GM12873 (cell line): Measurements from ENCODE around the gene NEO1.

ENCODE experiments used
- TF ChIP-seq, protein P1 (sequence below): IDR thresholded peaks from 2 replicates; pipeline ENCODE4 v1.5.1; 2012; ENCODE audit warnings: low read depth, mild to moderate bottlenecking, moderate library complexity, low read length, control low read depth; ENCODE audit not compliant: insufficient read depth; ENCODE audit errors: missing control alignments

Gene NEO1

DNA sequence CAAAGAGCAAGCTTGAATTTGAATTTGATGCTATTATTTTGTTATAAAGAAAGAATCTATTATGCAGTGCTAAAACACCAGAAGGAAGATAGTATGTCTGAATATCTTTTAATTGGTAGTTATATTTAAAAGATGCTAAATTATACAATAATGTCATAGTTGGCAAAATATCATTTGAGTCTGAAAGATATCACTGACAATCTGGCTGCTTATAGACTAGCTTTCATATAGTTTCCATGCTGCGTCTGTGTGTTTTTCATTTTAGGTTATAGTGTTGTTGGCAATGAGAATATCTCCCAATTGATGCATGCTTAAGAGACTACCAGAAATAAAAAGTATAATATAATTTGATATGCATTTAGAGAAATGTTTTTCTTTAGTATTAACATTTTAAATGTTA, 142.9 kb downstream of the NEO1 start:
- TF ChIP-seq, protein P1, sequence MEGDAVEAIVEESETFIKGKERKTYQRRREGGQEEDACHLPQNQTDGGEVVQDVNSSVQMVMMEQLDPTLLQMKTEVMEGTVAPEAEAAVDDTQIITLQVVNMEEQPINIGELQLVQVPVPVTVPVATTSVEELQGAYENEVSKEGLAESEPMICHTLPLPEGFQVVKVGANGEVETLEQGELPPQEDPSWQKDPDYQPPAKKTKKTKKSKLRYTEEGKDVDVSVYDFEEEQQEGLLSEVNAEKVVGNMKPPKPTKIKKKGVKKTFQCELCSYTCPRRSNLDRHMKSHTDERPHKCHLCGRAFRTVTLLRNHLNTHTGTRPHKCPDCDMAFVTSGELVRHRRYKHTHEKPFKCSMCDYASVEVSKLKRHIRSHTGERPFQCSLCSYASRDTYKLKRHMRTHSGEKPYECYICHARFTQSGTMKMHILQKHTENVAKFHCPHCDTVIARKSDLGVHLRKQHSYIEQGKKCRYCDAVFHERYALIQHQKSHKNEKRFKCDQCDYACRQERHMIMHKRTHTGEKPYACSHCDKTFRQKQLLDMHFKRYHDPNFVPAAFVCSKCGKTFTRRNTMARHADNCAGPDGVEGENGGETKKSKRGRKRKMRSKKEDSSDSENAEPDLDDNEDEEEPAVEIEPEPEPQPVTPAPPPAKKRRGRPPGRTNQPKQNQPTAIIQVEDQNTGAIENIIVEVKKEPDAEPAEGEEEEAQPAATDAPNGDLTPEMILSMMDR = no peak

DNA sequence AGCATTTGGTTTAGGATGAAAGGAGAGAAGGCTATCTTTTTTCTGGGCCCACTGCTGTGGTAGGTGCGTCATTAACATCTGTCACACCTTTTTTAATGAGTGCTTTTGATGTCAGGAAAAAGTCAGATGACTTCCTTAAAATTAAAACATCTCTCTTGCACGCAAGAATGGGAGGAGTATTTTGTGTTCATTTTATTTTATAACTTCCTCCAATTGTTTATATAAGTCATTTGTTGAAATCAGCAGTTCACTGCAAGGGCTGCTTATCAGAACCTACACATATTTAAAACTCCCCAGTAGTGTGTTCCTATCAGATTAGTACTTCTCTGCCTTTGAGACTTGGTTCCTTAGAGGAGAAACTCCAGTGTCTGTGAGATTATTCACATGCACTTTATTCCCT, 143.8 kb downstream of the NEO1 start:
- TF ChIP-seq, protein P1 = no peak

DNA sequence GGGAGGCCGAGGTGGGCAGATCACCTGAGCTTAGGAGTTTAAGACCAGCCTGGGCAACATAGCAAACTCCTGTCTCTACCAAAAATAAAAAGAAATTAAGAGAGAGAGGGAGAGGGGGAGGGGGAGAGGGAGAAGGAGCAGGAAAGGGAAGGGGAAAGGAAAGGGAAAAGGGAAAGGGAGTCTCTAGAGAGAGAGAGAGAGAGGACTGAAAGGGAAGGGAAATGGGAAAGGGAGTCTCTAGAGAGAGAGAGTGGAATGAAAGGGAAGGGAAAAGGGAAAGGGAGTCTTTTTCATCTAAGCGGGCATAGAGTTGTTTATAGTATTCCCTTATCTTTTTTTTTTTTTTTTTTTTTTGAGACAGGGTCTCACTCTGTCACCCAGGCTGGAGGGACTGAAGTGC, 148.1 kb downstream of the NEO1 start:
- TF ChIP-seq, protein P1 = no peak

DNA sequence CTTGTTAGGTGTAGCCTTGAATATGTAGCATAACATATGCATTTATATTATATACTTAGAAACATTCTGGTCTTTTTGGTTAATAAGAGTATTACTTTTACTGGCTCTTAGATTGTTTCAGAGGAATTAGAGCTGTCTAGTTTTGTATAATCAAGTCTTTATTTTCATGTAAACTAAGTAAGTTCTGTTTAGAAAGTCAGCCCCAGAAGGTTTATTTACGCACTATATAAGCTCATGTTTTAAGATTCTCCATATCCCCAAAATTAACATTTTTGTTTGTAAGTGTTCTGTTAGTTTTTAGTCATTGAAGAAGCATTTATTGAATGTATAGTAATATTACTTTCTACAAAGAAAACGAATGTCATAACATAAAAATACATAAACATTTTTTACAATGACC, 158.4 kb downstream of the NEO1 start:
- TF ChIP-seq, protein P1 = no peak

DNA sequence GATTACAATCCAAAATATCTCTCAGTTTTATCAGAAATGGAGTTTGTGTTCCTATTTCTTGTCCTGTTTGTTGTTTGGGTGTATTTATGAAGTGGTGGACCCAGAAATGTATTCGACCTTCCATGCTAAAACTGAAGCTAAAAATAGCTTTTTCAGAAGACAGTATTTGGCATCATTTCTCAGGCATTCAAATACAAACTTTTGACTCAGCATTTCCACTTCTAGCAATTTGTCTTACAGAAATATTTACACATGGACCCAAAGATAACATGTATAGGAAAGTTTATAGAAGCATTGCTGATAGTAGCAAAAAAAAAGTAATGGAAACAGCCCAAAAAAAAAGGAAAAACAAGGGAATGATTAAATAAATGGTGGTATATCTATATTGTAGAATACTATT, 160.2 kb downstream of the NEO1 start:
- TF ChIP-seq, protein P1 = no peak

DNA sequence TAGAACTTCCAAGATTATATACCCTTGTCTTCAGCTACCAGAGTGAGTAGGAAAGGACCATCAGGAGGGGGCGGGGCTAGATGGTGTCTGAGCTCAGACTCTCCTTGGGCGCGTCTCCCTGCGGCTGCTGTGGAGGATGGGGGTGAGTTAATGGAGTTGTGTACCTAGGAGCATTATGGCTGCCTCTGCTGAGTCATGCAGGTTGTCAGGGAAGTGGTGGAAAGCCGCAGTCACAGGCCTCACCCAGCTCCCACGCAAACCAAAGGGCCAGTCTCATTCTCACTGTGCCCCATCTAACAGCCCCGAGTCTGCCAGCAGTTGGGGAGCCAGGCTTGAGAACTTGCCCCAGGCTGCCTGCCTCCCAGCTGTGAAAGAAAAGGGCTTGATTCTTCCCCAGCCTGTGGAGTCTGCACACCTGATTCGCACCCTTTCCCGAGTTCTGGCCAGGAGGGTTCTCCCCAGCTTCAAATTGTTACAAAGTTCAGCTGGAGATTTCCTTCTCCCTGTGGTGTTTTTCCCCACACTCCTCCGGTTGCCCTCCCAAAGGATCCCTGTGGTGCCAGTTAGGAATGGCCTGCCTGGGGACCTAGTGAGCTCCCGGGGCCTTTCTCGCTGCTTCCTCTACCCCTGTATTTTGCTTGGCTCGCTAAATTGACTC, 173.2 kb downstream of the NEO1 start:
- TF ChIP-seq, protein P1 = no peak

DNA sequence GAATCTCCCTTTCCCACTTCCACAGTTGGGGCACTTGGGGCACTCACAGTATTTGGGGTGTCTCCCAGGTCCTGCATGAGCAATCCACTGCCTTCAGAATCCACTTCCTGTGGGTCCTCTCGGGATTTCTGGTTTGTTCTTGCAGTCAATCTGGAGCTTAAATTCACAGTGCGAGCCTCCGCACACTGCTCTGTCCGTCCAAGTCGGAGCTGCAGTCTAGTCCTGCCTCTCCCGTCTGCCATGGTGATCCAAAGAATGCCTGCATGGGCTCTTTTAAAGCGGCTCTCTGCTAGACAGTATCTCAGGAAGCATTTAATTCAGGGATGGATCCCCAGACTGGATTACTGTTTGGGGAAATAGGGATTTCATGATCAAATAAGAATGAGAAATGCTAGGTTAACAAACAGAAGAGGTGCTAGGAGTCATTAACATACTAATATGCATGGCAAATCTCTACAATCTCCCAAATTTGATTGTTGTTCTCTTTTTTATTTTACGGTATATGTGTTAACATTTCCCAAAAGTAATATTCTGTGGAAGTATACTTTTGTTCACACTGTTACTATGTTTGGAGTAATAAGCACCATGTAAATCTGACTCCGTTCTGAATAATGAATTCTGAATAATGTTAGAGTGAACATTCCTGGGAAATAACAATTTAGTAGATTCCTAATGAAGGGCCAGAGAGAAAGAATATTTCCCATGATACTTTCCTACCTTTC, 174.0 kb downstream of the NEO1 start:
- TF ChIP-seq, protein P1 = no peak
